HEK293T (cell line): ENCODE measurements around the gene MYDGF.

ENCODE experiments used
- BHLHE40 ChIP-seq: fragments of 450-650 bp; IDR thresholded peaks from 2 replicates; pipeline ENCODE4 v1.6.1; 2016; ENCODE audit warnings: mild to moderate bottlenecking, moderate library complexity, borderline replicate concordance
- FOXA1 ChIP-seq: fragments of 450-650 bp; IDR thresholded peaks from 2 replicates; pipeline ENCODE4 v1.6.1; 2016; ENCODE audit warnings: mild to moderate bottlenecking
- FOXK2 ChIP-seq: fragments of 450-650 bp; IDR thresholded peaks from 2 replicates; pipeline ENCODE4 v1.6.1; 2016; ENCODE audit warnings: mild to moderate bottlenecking
- FOXM1 ChIP-seq: fragments of 450-650 bp; IDR thresholded peaks from 2 replicates; pipeline ENCODE4 v1.6.1; 2017; ENCODE audit warnings: mild to moderate bottlenecking, borderline replicate concordance
- TARDBP ChIP-seq: fragments of 450-650 bp; IDR thresholded peaks from 2 replicates; pipeline ENCODE4 v1.6.1; 2016

DNA sequence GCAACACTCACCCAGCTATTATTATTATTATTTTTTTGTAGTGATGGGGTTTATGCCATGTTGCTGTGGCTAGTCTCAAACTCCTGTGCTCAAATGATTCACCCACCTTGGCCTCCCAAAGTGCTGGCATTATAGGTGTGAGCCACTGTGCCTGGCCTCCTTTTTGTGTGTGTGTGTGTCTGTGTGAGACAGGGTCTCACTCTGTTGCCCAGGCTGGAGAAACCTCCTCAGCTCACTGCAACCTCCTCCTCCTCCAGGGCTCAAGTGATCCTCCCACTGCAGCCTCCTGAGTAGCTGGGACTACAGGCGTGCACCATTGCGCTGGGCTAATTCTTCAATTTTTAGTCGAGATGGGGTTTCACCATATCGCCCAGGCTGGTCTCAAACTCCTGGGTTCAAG lies 3.6 kb upstream of the MYDGF start:
- no peak for TF ChIP-seq FOXM1
- TF ChIP-seq FOXA1 = no peak
- no peak for TF ChIP-seq TARDBP
- TF ChIP-seq FOXK2 = no peak
- TF ChIP-seq BHLHE40 = no peak
